GM21423 (cell line): Measurements from ENCODE around the gene DOCK1.

Experiments
- ATAC-seq: cut with Tn5 transposase; IDR thresholded peaks from one replicate; pipeline ENCODE4 v1.9.1; 2021; ENCODE audit warnings: mild to moderate bottlenecking, moderate library complexity; ENCODE audit not compliant: unreplicated experiment

Gene DOCK1

DNA sequence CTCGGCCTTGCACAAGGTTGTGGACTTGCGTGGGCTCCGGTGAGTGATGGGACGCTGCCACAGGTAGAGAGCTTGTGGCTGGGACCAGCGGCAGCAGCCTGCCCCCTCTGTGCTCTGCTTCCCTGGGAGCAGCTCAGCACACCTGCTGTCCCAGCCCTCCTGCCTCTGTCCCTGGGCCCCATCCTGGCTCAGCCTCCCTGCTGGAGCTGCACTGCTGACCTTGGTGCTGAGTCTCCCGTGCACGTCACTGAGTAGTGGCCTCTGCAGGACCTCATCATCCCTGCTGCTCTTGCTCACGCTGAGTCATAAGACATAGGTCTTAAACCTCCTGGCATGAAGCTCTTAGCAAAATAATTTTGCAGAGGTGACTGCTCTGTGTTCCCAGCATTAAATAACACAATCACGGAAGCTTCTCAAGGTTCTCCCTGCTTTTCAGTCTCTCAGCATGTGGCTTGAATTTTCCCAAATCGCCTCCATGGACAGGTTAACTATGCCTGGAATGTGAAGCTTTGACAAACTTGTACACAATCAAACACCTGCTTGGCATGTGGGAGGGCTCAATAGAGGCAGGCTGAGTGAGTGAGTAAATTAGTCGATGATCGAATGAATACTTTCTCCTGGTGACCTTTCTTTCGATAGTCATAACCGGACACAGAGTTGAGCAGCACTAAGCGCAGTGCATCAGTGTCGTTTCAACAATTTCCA is 580.1 kb downstream of the DOCK1 start:
- no peak for ATAC-seq

DNA sequence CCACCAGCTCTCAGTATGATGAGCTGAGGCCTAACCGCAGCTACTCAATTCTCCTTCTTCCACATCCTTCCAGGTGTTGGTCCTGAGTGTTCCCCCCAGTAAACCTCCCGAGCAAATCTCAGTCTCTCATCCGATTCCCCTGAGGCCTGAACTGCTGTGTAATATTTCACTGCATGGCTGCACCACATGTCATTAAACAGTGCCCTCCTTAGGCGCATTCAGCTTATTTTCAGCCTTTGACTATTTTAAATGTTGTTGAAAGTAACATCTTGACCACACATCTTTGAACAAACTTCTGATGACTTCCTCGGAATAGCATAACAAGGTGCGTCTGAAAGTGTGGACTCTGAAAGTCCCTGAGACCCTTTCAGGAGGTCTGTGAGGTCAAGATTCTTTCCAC is 581.1 kb downstream of the DOCK1 start:
- no peak for ATAC-seq

DNA sequence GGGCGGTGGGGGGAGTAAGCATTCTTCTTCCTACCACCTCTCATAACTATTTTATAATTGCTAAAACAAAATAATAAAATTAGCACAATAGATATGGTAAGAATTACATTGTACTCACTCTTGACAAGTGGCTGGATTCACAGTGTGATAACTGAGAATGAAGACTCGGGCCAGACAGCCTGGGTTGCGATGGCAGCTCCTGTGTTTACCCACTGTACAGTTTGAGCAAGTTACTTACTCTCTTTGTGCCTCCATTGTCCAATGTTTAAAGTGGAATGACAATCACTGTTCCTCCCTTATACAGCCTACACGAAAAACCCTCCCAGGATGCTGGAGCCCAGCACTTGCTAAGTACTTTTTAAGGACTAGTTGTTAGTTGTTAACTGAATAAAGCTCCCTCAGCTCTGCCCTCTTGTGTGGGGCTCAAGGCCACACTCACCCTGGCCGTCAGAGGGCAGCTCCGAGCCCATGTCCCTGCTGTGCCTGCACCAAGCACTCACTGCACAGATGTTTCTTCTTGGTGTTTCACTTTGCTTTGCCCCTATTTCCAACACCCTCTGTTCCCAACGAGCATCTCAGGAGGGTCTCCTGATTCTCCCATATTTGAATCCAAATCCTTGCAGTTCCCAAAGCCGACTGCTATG is 587.5 kb downstream of the DOCK1 start:
- ATAC-seq: no peak

DNA sequence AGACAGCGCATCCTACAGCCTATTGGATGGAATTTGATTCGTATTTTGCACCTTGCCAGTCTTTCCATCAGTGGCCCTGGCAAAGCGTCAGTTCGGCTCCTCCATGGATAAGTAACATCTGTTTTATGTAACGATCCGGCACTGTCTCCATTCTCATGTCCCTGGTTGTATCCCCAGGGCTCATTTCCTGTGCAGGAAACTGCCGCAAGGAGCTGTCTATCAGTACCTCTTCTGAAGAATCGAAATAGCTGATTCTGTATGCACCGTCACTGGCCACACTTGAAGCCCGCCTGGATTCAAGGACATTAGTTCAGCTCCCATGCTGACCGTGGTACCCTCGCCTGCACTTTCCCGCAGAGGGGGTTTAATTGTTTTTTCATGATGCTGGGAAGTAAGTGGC is 590.8 kb downstream of the DOCK1 start:
- no peak for ATAC-seq

DNA sequence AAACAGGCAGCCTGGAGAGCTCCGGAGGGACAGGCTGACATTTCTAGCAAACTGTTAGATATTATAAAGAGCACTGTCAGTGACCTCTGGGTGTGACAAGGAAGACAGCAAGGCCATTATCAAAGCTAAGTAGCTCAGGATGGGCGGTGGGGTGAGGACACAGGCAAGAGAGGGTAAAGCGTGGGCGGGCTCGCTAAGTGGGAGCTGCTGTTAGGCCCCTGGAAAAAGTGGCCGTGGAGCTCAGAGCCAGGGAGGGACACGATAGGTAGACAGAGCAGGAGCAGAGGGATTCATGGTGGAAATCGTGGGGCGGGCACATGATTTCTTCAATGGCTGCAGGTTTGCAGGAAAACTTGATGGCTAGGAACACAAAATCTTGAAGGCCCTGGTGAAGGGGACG is 592.5 kb downstream of the DOCK1 start:
- no peak for ATAC-seq

DNA sequence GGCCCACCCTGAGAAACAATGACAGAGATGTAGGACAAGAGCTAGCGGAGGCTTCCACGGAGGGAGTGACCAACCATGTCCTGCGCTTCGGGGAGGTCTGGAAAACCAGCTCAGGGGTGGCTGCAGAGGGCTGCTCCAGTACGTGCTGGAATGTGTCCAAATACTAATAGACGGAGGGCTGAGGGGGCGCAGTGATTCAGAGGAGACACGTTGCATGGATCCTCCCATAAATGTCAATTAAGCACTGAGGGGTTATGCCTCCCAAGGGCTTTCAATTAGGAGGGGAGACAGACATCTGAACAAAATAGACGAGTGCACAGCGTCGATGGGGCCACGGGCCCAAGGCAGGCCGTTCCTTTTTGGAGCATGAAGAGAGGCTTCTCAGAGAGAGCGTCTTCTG is 592.9 kb downstream of the DOCK1 start:
- no peak for ATAC-seq

DNA sequence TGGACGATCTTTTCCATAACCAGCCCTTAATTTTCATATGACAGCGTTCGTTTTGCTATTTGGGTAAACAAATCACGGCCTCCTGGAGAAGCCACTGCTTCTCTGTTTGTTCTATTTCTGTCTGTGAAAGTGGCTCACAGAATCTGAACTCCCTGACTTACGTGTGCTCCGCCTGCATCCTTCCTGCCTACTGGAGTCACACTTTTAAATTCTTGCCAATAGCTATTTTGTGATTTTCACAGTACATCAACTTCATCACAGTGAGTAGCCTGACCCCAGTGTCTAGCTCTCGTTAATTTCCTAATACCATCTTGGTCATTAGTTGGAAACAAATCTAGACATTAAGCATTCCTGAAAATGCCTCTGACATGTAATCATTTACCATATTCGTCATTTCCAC is 594.9 kb downstream of the DOCK1 start:
- no peak for ATAC-seq
